D721Med (cell line): ENCODE results near the gene ELMOD3.
A peak's percentile ranks its signal among the peaks of the same experiment; 100 is the strongest.

Experiments
- DNase-seq: peaks from one replicate; pipeline ENCODE4 v3.0.0; 2011; ENCODE audit warnings: low spot score; ENCODE audit not compliant: insufficient read length
- FAIRE-seq: peaks from 2 replicates; lab custom pipeline; 2011; peaks lifted over from hg19 to GRCh38; lab: Jason Lieb, UNC
- CTCF ChIP-seq: IDR thresholded peaks from 2 replicates; pipeline ENCODE4 v1.5.1; 2012; ENCODE audit warnings: mild to moderate bottlenecking, control low read depth; ENCODE audit not compliant: insufficient read depth; ENCODE audit errors: missing control alignments

The ELMOD3 gene

GRCh38 chr2:85414761-85415553 is 60.4 kb downstream of the ELMOD3 start:
- no peak for TF ChIP-seq CTCF
- no peak for DNase-seq
- no peak for FAIRE-seq

- no peak for TF ChIP-seq CTCF
Measured at GRCh38 chr2:85415980-85416650, 61.5 kb downstream of the ELMOD3 start.

DNA sequence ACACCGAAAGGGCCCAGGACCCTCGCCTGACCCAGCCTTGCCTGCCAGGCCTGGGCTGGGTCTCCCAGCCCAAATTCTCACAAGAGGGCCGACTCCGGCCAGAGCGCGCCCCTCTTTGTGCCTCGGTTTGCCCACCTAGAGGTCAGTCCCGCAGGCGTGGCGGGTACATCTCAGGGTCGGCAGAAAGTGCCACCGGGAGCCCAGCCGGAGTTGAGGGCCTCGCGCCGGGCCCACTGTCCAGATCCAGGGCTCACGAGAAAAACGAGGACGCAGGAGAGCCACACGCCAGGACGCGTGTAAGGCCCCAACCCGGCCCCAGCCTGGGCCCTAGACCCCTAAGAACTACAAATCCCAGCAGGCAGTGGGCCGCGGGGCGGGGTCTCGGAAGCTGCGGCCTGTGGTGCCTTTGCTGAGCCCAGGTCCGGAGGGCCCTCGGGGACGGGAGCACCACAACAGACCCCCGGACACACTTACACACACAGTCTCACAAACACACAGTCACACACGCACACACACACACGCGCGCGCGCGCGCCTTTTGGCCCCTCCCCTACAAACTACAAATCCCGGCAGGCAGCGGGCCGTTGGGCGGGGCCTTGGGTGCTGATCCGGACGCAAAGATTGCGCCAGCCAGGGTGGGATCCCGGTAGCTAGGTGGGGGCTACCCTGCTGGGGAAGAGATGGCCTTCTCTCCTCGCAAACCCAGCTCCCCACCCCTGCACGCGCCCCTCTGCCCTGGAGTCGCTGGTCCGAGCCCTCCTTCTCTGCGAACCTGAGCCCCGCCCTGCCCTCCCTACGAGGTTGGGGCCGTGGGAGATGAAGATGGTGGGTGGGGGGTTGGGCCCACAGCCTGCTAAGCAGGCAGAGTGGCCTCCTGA is 63.8 kb downstream of the ELMOD3 start, which contains the start of gene SH2D6:
SH2D6 (plus strand) TSS at position 583 of the 877 bp plus-strand sequence. CDS start 10,752 bp downstream, outside the sequence.
- TF ChIP-seq CTCF: no peak
- FAIRE-seq (no peak), DNase-seq (peak; percentile 87)

More at GRCh38 chr2:85415980-85416650, 61.5 kb downstream of the ELMOD3 start:
- DNase-seq (no peak), FAIRE-seq (no peak)

GRCh38 chr2:85419009-85419675 is 64.6 kb downstream of the ELMOD3 start:
- TF ChIP-seq CTCF: no peak
- FAIRE-seq: no peak
- DNase-seq: no peak

- DNase-seq (peak; percentile 83), FAIRE-seq (no peak)
- TF ChIP-seq CTCF: peak; percentile 94
Measured at GRCh38 chr2:85420536-85421259, 66.1 kb downstream of the ELMOD3 start.
